ENCODE measurements around the gene MS4A2. TPM values are rescaled to one million over a fixed set of nuclear protein-coding genes. Genes with fewer than 3 reads are reported as not detected.
"Not testable (repeated sequence)": the region's sequence is repeated elsewhere in the genome, so short reads cannot be mapped to it uniquely, and the experiment has no call there.

The MS4A2 gene
- total RNA-seq (17.3 TPM), polyA plus RNA-seq (1.3 TPM)

DNA sequence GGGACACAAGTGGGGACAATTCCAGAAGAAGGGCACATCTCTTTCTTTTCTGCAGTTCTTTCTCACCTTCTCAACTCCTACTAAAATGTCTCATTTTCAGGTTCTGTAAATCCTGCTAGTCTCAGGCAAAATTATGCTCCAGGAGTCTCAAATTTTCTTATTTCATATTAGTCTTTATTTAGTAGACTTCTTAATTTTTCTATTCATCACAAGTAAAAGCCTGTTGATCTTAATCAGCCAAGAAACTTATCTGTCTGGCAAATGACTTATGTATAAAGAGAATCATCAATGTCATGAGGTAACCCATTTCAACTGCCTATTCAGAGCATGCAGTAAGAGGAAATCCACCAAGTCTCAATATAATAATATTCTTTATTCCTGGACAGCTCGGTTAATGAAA, at the start of gene MS4A2:
TSS of gene MS4A2 (plus strand) at position 301 of the 400 bp plus-strand sequence. CDS start 102 bp downstream, outside the sequence.
- whole genome bisulfite sequencing: 75% methylated on average over 1 of the region's 1 CpG
- H3K4me3 ChIP-seq (ENCODE audit: low read depth, low read length): no peak within 1 kb of the TSS
- no peak within 1 kb of the TSS for H3K27ac ChIP-seq (ENCODE audit: low read depth)
- H3K4me1 ChIP-seq (ENCODE audit: insufficient read depth): no peaks in the 10 kb centered on the region
- DNase-seq (ENCODE audit: extremely low spot score): no peak
- no peaks in the 10 kb centered on the region for H3K36me3 ChIP-seq (ENCODE audit: insufficient read depth)

DNA sequence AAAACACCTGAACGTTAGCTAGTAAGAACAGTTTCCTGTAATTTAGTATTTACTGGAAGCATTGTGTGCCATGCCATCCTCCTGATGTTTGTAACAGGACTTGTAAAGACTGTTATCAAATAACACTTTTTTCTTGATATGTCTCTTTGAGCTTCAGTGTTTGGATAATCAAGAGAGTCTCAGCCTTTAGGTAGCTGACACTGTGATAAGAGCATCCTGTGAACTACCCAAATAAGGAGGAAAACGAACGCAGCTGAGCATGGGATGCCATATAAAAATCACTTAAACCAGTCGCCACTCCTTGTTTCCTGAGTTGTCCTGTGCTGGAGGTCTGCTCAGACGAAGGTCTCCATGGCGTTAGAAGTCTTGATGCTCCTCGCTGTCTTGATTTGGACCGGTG, 48.4 kb upstream of the MS4A2 start, which contains the start of gene OOSP2:
TSS of gene OOSP2 (plus strand) at position 301 of the 400 bp plus-strand sequence. CDS start at position 352, 51 bp downstream.
- H3K36me3 ChIP-seq (ENCODE audit: insufficient read depth): no peaks in the 10 kb centered on the region
- no peak within 1 kb of the TSS for H3K27ac ChIP-seq (ENCODE audit: low read depth)
- no peak within 1 kb of the TSS for H3K4me3 ChIP-seq (ENCODE audit: low read depth, low read length)
- 79% methylated on average over 8 of the region's 8 CpGs for WGBS
- no peaks in the 10 kb centered on the region for H3K4me1 ChIP-seq (ENCODE audit: insufficient read depth)
- no peak for DNase-seq (ENCODE audit: extremely low spot score)

DNA sequence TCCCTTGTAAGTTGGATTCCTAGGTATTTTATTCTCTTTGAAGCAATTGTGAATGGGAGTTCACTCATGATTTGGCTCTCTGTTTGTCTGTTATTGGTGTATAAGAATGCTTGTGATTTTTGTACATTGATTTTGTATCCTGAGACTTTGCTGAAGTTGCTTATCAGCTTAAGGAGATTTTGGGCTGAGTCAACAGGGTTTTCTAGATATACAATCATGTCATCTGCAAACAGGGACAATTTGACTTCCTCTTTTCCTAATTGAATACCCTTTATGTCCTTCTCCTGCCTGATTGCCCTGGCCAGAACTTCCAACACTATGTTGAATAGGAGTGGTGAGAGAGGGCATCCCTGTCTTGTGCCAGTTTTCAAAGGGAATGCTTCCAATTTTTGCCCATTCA, 38.0 kb upstream of the MS4A2 start:
- H3K4me1 ChIP-seq (ENCODE audit: insufficient read depth); H3K27ac ChIP-seq (ENCODE audit: low read depth); DNase-seq (ENCODE audit: extremely low spot score); H3K36me3 ChIP-seq (ENCODE audit: insufficient read depth); H3K4me3 ChIP-seq (ENCODE audit: low read depth, low read length): not testable (repeated sequence)

DNA sequence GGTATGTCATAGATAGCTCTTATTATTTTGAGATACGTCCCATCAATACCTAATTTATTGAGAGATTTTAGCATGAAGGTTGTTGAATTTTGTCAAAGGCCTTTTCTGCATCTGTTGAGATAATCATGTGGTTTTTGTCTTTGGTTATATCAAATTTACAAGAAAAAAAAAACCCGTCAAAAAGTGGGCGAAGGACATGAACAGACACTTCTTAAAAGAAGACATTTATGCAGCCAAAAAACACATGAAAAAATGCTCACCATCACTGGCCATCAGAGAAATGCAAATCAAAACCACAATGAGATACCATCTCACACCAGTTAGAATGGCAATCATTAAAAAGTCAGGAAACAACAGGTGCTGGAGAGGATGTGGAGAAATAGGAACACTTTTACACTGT, 37.6 kb upstream of the MS4A2 start:
- 80% methylated on average over 3 of the region's 3 CpGs for WGBS
- H3K36me3 ChIP-seq (ENCODE audit: insufficient read depth); DNase-seq (ENCODE audit: extremely low spot score): not testable (repeated sequence)

DNA sequence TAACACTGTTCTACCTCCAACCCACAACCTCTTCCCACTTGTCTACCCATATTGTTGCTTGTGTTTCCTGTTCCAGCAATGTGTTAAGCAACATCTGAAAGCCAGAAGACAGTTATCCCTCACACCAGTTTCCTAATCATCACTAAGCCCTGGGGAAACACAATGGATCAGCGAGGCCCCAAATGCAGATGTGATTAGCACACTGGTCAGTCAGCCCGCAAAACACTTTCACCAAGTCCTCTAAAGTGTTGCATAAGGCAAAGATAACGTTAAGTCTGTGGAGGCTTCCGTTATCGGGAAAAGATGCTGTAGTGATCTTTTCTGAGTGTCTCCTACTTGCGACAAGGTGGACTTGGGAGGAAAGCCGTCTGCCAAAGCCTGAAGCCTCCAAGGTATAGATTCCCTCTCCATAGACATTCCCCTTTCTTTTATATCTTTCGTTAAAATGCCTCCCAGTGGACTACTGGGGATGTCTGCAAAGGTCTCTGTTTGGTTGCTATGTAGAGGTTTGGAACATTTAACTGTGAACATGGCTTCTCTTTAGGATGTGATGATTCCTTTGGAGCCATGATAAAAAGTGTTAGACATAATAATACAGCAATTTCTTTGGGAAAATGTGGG, 32.0 kb upstream of the MS4A2 start, which contains the start of gene MS4A3:
TSS of gene MS4A3 (plus strand) at position 317 of the 621 bp plus-strand sequence. CDS start 4,496 bp downstream, outside the sequence.
- no peaks in the 10 kb centered on the region for H3K4me1 ChIP-seq (ENCODE audit: insufficient read depth)
- WGBS: 66% methylated on average over 8 of the region's 8 CpGs
- no peak within 1 kb of the TSS for H3K4me3 ChIP-seq (ENCODE audit: low read depth, low read length)
- no peak within 1 kb of the TSS for H3K27ac ChIP-seq (ENCODE audit: low read depth)
- DNase-seq (ENCODE audit: extremely low spot score): no peak
- H3K36me3 ChIP-seq (ENCODE audit: insufficient read depth): no peaks in the 10 kb centered on the region

More for the DNA sequence above, 37.6 kb upstream of the MS4A2 start:
- not testable (repeated sequence) for H3K4me1 ChIP-seq (ENCODE audit: insufficient read depth); H3K27ac ChIP-seq (ENCODE audit: low read depth); H3K4me3 ChIP-seq (ENCODE audit: low read depth, low read length)

DNA sequence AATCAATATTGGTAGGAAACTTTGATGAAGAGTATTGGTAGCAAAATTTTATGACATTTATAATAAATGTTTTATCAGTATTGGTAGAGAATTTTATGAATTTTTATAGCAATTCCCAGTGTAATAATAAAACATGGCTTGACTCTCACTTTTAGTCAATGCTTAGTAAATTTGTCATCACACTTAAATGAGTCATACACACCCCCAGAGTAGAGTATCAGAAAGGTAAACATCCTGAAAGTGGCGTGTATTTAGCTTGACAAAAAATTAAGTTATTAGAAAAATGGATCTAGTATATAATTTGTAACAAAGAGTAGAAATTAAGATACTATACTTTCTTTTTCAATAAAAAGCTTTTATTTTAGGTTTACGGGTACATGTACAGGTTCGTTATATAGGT, 29.4 kb upstream of the MS4A2 start:
- Histone ChIP-seq H3K4me3 (ENCODE audit: low read depth, low read length) (no peak overlapping the region), H3K27ac (ENCODE audit: low read depth) (no peak overlapping the region), H3K36me3 (ENCODE audit: insufficient read depth) (no peaks in the 10 kb centered on the region), H3K4me1 (ENCODE audit: insufficient read depth) (no peaks in the 10 kb centered on the region)
- WGBS: 83% methylated on average over 3 of the region's 3 CpGs
- no peak for DNase-seq (ENCODE audit: extremely low spot score)

DNA sequence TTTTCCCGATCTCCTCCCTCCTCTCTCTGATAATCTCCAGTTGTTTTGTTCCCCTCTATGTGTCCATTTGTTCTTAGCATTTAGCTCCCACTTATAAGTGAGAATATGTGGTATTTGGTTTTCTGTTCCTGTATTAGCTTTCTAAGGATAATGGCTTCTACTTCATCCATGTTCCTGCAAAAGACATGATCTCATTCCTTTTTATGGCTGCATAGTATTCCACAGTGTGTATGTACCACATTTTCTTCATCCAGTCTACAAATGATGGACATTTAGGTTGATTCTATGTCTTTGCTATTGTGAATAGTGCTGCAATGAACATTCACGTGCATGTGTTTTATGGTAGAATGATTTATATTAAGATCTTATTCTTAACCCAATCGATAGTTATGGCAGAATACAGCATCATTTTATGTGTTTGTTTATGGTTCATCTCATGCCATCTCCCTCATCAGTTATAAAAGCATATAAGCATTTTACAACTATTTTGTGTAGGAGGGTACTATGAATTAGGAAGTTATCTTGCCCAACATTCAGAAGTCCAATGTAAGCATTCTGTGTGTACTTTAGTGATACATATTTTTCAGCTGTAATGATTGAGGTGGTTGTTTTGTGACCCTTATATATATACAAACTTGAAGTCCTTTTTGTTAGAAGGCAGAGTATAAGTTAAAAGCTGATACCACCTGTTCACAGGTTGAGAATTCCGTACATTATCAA, 28.8 kb upstream of the MS4A2 start:
- Histone ChIP-seq H3K36me3 (ENCODE audit: insufficient read depth) (no peaks in the 10 kb centered on the region), H3K27ac (ENCODE audit: low read depth) (no peak overlapping the region), H3K4me3 (ENCODE audit: low read depth, low read length) (no peak overlapping the region), H3K4me1 (ENCODE audit: insufficient read depth) (no peaks in the 10 kb centered on the region)
- DNase-seq (ENCODE audit: extremely low spot score): no peak
- 94% methylated on average over 4 of the region's 4 CpGs for WGBS

DNA sequence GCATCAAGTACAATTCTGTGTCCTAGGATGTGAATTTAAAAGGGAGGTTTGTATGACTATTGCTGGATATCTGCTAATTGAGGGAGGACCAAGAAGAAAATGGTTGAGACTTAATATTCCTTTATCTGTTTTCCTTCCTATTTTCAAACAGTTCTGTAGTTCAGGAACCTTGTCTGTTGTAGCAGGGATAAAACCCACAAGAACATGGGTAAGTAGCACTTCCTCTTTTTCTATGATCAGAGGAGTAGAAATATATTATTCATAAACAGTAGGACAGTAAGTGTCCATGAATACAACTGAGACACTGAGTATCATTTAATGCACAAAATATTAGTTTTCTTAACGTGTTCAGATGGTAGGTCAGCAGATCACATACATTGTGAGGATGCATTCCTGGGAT, 24.4 kb upstream of the MS4A2 start:
- Histone ChIP-seq H3K36me3 (ENCODE audit: insufficient read depth) (no peaks in the 10 kb centered on the region), H3K27ac (ENCODE audit: low read depth) (no peak overlapping the region), H3K4me3 (ENCODE audit: low read depth, low read length) (no peak overlapping the region), H3K4me1 (ENCODE audit: insufficient read depth) (no peaks in the 10 kb centered on the region)
- DNase-seq (ENCODE audit: extremely low spot score): no peak
- WGBS: 68% methylated on average over 1 of the region's 1 CpG

DNA sequence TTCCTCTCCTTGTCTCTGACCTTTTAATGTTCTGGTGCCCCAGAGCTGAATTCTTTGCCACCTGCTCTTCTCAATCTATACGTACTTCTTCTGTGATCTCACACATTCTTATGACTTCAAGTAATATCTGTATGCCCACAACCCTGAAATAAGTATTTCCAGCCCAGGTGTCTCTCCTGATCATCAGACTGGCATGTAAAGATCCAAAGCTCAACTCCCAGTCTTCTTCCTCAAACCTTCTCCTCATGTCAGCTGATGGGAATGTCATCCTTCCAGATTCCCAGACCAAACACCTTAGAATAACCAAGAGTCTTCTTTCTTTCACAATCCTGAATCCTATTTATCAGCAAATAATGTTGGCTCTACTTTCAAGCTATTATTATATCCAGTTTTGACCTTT, 22.7 kb upstream of the MS4A2 start:
- no peak overlapping the region for H3K4me3 ChIP-seq (ENCODE audit: low read depth, low read length)
- DNase-seq (ENCODE audit: extremely low spot score): no peak
- no peaks in the 10 kb centered on the region for H3K4me1 ChIP-seq (ENCODE audit: insufficient read depth)
- no peak overlapping the region for H3K27ac ChIP-seq (ENCODE audit: low read depth)
- H3K36me3 ChIP-seq (ENCODE audit: insufficient read depth): no peaks in the 10 kb centered on the region
- WGBS: 79% methylated on average over 1 of the region's 1 CpG

DNA sequence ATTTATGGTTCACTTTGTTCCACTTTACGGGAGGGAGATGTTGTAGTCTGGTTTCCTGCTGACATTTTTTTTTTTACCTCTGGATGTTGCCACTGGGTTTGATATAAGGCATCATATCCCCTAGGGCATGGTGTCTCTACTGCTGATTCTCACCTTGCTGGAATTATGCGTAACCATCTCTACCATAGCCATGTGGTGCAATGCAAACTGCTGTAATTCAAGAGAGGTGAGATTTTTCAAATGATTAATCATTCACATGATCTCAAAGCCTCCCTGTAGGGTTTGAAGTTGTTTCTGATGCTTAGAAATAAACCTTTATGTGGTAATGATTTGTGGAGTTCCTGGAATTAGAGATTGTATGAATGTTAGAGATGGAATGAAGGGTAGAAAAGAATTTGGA, 19.0 kb upstream of the MS4A2 start:
- no peak overlapping the region for H3K4me3 ChIP-seq (ENCODE audit: low read depth, low read length)
- 60% methylated on average over 2 of the region's 2 CpGs for WGBS
- no peak overlapping the region for H3K27ac ChIP-seq (ENCODE audit: low read depth)
- H3K36me3 ChIP-seq (ENCODE audit: insufficient read depth): no peaks in the 10 kb centered on the region
- no peaks in the 10 kb centered on the region for H3K4me1 ChIP-seq (ENCODE audit: insufficient read depth)
- no peak for DNase-seq (ENCODE audit: extremely low spot score)

DNA sequence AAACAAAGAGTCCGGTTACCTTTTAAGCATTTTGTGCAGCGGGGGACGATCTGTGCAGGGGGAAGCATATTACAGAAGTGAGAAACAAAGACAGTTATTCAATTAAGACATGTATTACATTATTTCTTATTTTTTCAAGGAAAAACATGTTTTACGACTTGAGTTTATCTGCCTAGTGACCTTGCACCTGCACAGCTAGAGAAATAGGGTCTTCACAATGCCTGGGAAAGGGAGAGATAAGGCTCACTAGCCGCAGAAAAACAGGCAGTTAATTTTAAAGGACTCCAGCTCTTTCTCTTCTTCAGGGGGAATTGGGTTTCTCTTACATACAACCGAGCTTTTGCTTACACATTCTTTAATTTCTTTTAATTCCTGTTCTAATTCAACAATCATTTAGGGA, 16.8 kb upstream of the MS4A2 start:
- WGBS: 77% methylated on average over 6 of the region's 6 CpGs
- H3K4me1 ChIP-seq (ENCODE audit: insufficient read depth); H3K36me3 ChIP-seq (ENCODE audit: insufficient read depth); DNase-seq (ENCODE audit: extremely low spot score); H3K4me3 ChIP-seq (ENCODE audit: low read depth, low read length); H3K27ac ChIP-seq (ENCODE audit: low read depth): not testable (repeated sequence)

DNA sequence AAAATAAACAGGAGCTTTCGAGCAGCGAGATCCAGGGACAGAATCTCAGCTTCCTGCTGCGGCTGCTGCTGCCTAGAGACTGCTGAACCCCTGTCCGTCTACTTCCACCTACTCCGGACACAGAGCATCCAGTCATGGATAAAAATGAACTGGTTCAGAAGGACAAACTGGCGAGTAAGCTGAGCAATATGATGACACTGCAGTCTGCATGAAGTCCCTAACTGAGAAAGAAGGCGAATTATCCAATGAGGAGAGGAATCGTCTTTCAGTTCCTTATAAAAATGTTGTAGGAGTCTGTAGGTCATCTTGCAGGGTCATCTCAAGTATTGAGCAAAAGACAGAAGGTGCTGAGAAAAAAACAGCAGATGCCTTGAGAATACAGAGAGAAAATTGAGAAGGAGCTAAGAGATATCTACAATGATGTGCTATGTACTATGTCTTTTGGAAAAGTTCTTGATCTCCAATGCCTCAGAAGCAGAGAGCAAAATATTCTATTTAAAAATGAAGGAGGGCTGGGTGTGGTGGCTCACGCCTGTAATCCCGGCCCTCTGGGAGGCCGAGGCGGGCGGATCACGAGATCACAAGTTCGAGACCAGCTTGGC, 11.1 kb upstream of the MS4A2 start:
- Histone ChIP-seq H3K36me3 (ENCODE audit: insufficient read depth) (no peaks in the 10 kb centered on the region), H3K4me3 (ENCODE audit: low read depth, low read length) (no peak overlapping the region), H3K27ac (ENCODE audit: low read depth) (no peak overlapping the region), H3K4me1 (ENCODE audit: insufficient read depth) (no peaks in the 10 kb centered on the region)
- 71% methylated on average over 15 of the region's 15 CpGs for WGBS
- no peak for DNase-seq (ENCODE audit: extremely low spot score)

DNA sequence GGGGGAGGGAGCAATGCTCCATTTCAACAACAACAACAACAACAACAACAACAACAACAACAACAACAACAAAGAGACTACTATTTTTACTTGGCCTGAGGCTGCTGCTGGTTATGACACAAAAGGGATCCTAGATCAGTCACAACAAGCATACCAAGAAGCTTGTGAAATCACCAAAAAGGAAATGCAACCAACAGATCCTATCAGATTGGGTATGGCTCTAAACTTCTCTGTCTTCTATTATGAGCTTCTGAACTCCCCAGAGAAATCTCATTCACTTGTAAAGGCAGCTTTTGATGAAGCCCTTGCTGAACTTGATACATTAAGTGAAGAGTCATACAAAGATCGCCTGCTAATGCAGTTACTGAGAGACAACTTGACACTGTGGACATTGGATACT, 10.5 kb upstream of the MS4A2 start:
- Histone ChIP-seq H3K36me3 (ENCODE audit: insufficient read depth) (no peaks in the 10 kb centered on the region), H3K27ac (ENCODE audit: low read depth) (no peak overlapping the region), H3K4me3 (ENCODE audit: low read depth, low read length) (no peak overlapping the region), H3K4me1 (ENCODE audit: insufficient read depth) (no peaks in the 10 kb centered on the region)
- 73% methylated on average over 1 of the region's 1 CpG for WGBS
- no peak for DNase-seq (ENCODE audit: extremely low spot score)

DNA sequence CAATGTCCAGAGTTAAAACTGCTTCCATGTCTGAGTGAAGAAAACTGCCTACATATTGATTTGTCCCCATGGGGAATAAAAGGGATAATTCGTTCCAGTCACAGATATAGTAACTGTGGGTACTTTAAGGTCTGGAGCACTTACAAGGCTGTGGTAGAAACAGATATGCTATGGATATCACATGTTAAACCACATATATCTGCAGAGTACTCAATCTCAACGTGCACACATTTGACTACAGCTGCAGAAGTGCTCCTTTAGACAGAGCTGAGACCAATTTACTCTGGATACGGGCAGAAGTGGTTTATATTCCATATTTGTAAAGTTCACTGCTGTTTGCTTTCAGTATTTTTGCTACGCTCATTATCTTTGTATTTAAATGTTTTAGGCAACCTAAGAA, 9.7 kb upstream of the MS4A2 start:
- Histone ChIP-seq H3K4me1 (ENCODE audit: insufficient read depth) (no peaks in the 10 kb centered on the region), H3K36me3 (ENCODE audit: insufficient read depth) (no peaks in the 10 kb centered on the region), H3K4me3 (ENCODE audit: low read depth, low read length) (no peak overlapping the region), H3K27ac (ENCODE audit: low read depth) (no peak overlapping the region)
- DNase-seq (ENCODE audit: extremely low spot score): no peak
- WGBS: 59% methylated on average over 4 of the region's 4 CpGs
